HL-60 (cell line): ENCODE results near the gene MAP1B.

ENCODE experiments used
- GABPA ChIP-seq: IDR thresholded peaks from 2 replicates; pipeline ENCODE4 v1.6.1; 2012; ENCODE audit warnings: low read depth
- POLR2AphosphoS5 ChIP-seq: IDR thresholded peaks from 2 replicates; pipeline ENCODE4 v1.6.1; 2012; ENCODE audit warnings: low read depth
- REST ChIP-seq: IDR thresholded peaks from 2 replicates; pipeline ENCODE4 v1.6.1; 2012; ENCODE audit warnings: low read depth; ENCODE audit not compliant: insufficient replicate concordance
- SPI1 ChIP-seq: IDR thresholded peaks from 2 replicates; pipeline ENCODE4 v1.6.1; 2012; ENCODE audit warnings: low read depth, mild to moderate bottlenecking, borderline replicate concordance
- TF ChIP-seq, protein P1 (sequence below): IDR thresholded peaks from one replicate; pipeline ENCODE4 v1.5.1; 2011; ENCODE audit warnings: low read length, control low read depth, inconsistent platforms; ENCODE audit not compliant: insufficient read depth

GRCh38 chr5:72197393-72197792 lies 90.1 kb downstream of the MAP1B start:
- TF ChIP-seq, protein P1, sequence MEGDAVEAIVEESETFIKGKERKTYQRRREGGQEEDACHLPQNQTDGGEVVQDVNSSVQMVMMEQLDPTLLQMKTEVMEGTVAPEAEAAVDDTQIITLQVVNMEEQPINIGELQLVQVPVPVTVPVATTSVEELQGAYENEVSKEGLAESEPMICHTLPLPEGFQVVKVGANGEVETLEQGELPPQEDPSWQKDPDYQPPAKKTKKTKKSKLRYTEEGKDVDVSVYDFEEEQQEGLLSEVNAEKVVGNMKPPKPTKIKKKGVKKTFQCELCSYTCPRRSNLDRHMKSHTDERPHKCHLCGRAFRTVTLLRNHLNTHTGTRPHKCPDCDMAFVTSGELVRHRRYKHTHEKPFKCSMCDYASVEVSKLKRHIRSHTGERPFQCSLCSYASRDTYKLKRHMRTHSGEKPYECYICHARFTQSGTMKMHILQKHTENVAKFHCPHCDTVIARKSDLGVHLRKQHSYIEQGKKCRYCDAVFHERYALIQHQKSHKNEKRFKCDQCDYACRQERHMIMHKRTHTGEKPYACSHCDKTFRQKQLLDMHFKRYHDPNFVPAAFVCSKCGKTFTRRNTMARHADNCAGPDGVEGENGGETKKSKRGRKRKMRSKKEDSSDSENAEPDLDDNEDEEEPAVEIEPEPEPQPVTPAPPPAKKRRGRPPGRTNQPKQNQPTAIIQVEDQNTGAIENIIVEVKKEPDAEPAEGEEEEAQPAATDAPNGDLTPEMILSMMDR: no peak
- TF ChIP-seq POLR2AphosphoS5 (no peak), GABPA (no peak), REST (no peak), SPI1 (no peak)
